ENCODE data around the gene GPR146. TPM values are rescaled to one million over a fixed set of nuclear protein-coding genes. Genes with fewer than 3 reads are reported as not detected.

The GPR146 gene
- total and polyA plus RNA-seq, 2 experiments from 2014 or later, result 2.6 to 5.2 TPM

- 54% methylated on average over 14 of the region's 55 CpGs for WGBS (ENCODE audit: low lambda C conversion rate, missing lambda C conversion rate)
Observed at GRCh38 chr7:1059200-1060091, 15.1 kb downstream of the GPR146 start.

GRCh38 chr7:1060315-1061072, 16.1 kb downstream of the GPR146 start:
- H3K4me2 ChIP-seq, result peak overlapping the region; percentile 66
- no peak overlapping the region for H2AFZ ChIP-seq
- H3K36me3 ChIP-seq (replicated peaks; ENCODE audit: insufficient read depth, low read depth), result no peaks in the 10 kb centered on the region
- peak overlapping the region; percentile 46 for H3K27ac ChIP-seq
- peaks cover 22% of the 10 kb centered on the region for H3K4me1 ChIP-seq (ENCODE audit: insufficient read depth)
- no peaks in the 10 kb centered on the region for H3K79me2 ChIP-seq
- TF ChIP-seq EZH2phosphoT487 (IDR thresholded peaks at IDR 0.05; ENCODE audit: low read depth, severe bottlenecking, unreplicated experiment) (no peak), EZH2 (IDR thresholded peaks at IDR 0.05; ENCODE audit: borderline replicate concordance) (no peak), CTCF (IDR thresholded peaks at IDR 0.05; ENCODE audit: poor library complexity) (no peak)
- no peak overlapping the region for H3K4me3 ChIP-seq
- no peaks in the 10 kb centered on the region for H4K20me1 ChIP-seq (ENCODE audit: insufficient read depth, poor library complexity, severe bottlenecking)
- no peaks in the 10 kb centered on the region for H3K27me3 ChIP-seq
- DNase-seq (ENCODE audit: low spot score), result peak; percentile 50
- H3K9me2 ChIP-seq (replicated peaks; ENCODE audit: insufficient read depth), result no peaks in the 10 kb centered on the region
- H3K9me3 ChIP-seq (ENCODE audit: low read depth), result no peaks in the 10 kb centered on the region
- WGBS (ENCODE audit: low lambda C conversion rate, missing lambda C conversion rate), result 65% methylated on average over 24 of the region's 35 CpGs

More at GRCh38 chr7:1059200-1060091, 15.1 kb downstream of the GPR146 start:
- Histone ChIP-seq H3K4me2 (peak overlapping the region; percentile 66), H3K4me3 (no peak overlapping the region), H3K79me2 (no peaks in the 10 kb centered on the region), H4K20me1 (ENCODE audit: insufficient read depth, poor library complexity, severe bottlenecking) (no peaks in the 10 kb centered on the region), H3K36me3 (replicated peaks; ENCODE audit: insufficient read depth, low read depth) (no peaks in the 10 kb centered on the region), H3K27ac (peak overlapping the region; percentile 37), H3K9me3 (ENCODE audit: low read depth) (no peaks in the 10 kb centered on the region), H3K27me3 (no peaks in the 10 kb centered on the region), H2AFZ (no peak overlapping the region), H3K4me1 (ENCODE audit: insufficient read depth) (peaks cover 15% of the 10 kb centered on the region), H3K9me2 (replicated peaks; ENCODE audit: insufficient read depth) (no peaks in the 10 kb centered on the region)
- TF ChIP-seq CTCF (IDR thresholded peaks at IDR 0.05; ENCODE audit: poor library complexity) (no peak), EZH2phosphoT487 (IDR thresholded peaks at IDR 0.05; ENCODE audit: low read depth, severe bottlenecking, unreplicated experiment) (no peak), EZH2 (IDR thresholded peaks at IDR 0.05; ENCODE audit: borderline replicate concordance) (no peak)
- DNase-seq (ENCODE audit: low spot score), result peak; percentile 66

GRCh38 chr7:1061180-1061579, 16.8 kb downstream of the GPR146 start:
- TF ChIP-seq CTCF (IDR thresholded peaks at IDR 0.05; ENCODE audit: poor library complexity), result no peak
- no peak for TF ChIP-seq EZH2 (IDR thresholded peaks at IDR 0.05; ENCODE audit: borderline replicate concordance)
- TF ChIP-seq EZH2phosphoT487 (IDR thresholded peaks at IDR 0.05; ENCODE audit: low read depth, severe bottlenecking, unreplicated experiment), result no peak
- no peak overlapping the region for H3K4me2 ChIP-seq
- no peaks in the 10 kb centered on the region for H3K79me2 ChIP-seq
- no peaks in the 10 kb centered on the region for H3K9me3 ChIP-seq (ENCODE audit: low read depth)
- H3K36me3 ChIP-seq (replicated peaks; ENCODE audit: insufficient read depth, low read depth), result no peaks in the 10 kb centered on the region
- 100% methylated on average over 6 of the region's 9 CpGs for WGBS (ENCODE audit: low lambda C conversion rate, missing lambda C conversion rate)
- H3K9me2 ChIP-seq (replicated peaks; ENCODE audit: insufficient read depth), result no peaks in the 10 kb centered on the region
- no peaks in the 10 kb centered on the region for H4K20me1 ChIP-seq (ENCODE audit: insufficient read depth, poor library complexity, severe bottlenecking)
- DNase-seq (ENCODE audit: low spot score), result no peak
- no peak overlapping the region for H3K4me3 ChIP-seq
- no peaks in the 10 kb centered on the region for H3K27me3 ChIP-seq
- H3K4me1 ChIP-seq (ENCODE audit: insufficient read depth), result peaks cover 25% of the 10 kb centered on the region
- no peak overlapping the region for H3K27ac ChIP-seq
- no peak overlapping the region for H2AFZ ChIP-seq
